Astrocyte of the spinal cord (primary cell): ENCODE results near the gene KLHL40.

Source experiments
- DNase-seq: peaks from one replicate; pipeline ENCODE4 v3.0.0; 2011; ENCODE audit warnings: low read depth, low spot score
- H3K4me3 ChIP-seq: 2 replicates; pipeline ENCODE4 v1.5.1; 2011; ENCODE audit warnings: low read depth, mild to moderate bottlenecking, low read length, moderate library complexity
- CTCF ChIP-seq: IDR thresholded peaks from 2 replicates; pipeline ENCODE4 v1.5.1; 2012; ENCODE audit warnings: low read depth, mild to moderate bottlenecking, low read length, inconsistent platforms
- in situ Hi-C: cut with HindIII; loops from 2 replicates; pipeline ENCODE4 v1.10.0; 2017; ENCODE audit warnings: low sequenced_read_pairs

The KLHL40 gene

GRCh38 chr3:42694366-42694765, 9.0 kb downstream of the KLHL40 start:
- DNase-seq, result no peak
- H3K4me3 ChIP-seq, result no peak overlapping the region
- in situ Hi-C loops, result no loop called here
- no peak for TF ChIP-seq CTCF

DNA sequence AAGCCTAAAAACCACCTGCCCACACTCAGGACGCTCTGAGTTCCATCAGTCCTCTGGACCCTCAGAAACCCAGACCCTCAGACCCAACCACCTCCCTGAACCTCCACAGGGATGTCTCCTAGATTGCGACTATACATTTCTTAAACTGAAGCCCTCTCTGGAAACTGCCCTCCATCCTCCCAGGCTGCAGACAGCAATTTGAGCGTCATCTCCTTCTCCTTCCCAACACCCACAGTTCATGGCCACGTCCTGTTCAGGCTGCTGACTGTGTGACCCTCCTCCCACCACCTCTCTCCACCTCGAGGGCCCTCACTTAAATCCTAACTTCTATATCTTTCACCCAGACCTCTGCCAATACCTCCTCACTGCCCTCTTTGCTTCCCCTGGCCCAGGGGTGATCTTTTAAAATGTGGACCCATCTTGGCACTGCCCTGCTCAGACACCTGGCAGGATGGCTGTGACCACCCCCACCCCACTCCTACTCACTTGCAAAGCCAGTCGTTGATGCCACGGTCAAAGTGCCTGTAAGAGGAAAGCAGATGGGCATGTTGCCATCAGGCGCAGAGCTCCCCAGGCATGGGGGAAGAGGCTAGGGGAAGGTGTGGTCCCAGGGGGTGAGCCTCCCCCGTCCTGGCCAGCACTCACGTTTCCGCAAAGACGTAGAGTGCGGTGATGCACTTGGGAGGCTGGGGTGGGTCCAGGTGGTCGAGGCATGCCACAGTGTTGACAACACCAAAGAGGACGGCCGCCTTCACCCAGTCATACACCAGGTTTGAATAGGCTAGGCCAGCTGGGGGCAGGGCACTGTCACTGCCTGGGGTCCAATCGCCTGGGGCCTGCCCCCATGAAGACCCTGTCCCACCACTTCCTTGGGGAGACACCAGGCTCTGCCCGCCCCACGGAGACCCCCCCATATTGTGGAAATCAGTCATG, 11.3 kb downstream of the KLHL40 start:
- TF ChIP-seq CTCF, result no peak
- in situ Hi-C loops, result no loop called here

DNA sequence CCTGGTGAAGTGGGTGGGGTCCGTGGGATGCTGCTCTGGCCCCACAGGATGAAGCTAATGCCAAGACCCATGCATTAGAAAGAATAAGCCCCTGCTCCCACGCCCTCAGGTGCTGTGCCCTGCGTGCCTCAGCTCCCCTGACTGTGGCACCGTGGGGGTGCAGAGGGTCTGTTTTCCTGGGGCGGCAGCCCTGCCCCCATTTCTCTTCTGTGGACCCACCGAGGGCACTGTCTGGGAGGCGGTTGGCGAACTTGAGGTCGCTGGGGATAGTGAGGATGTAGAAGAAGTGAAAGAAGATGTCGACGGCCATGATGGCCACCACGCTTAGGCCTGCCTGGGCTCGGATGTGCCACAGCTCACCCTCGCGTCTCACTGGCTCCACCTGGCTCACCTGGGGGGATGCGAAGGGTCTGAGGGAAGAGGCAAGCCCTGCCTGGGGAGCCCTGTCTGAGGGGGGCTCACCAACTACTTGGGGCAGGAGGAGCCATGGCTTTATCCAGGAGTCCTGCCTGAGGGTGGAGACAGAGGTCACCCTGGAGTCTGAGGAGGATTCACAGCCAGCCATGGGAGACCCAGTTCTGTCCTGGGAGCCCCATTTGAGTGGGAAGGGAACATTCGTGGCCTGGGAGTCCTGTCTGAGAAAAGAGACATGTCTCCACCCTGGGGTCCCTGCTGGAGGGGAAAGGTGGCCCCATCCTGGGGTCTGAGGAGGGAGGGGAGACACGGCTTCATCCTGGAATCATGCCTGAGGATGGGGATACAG, 12.1 kb downstream of the KLHL40 start:
- in situ Hi-C loops, result no loop called here
- DNase-seq, result no peak
- TF ChIP-seq CTCF, result no peak
- no peak overlapping the region for H3K4me3 ChIP-seq

More for the DNA sequence above, 11.3 kb downstream of the KLHL40 start:
- DNase-seq, result no peak
- no peak overlapping the region for H3K4me3 ChIP-seq

GRCh38 chr3:42698216-42698910, 13.0 kb downstream of the KLHL40 start:
- no peak for TF ChIP-seq CTCF
- H3K4me3 ChIP-seq, result no peak overlapping the region
- in situ Hi-C loops, result no loop called here
- no peak for DNase-seq

DNA sequence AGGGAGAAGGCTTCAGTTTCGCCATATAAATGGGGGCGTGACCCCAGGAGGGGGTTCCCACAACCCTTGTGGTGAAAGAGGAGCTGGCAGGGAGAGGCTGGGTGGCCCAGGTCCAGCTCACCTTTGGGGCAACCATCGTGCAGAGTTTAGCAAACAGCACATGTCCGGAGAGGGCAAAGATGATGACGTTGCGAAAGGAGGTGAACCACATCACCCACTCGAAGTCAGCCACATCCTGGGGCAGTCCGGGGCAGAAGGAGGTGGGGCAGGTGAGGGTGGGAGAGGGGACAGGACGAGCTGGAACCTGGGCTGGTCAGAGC, 13.5 kb downstream of the KLHL40 start:
- H3K4me3 ChIP-seq, result no peak overlapping the region
- TF ChIP-seq CTCF, result no peak
- in situ Hi-C loops, result no loop called here
- no peak for DNase-seq

DNA sequence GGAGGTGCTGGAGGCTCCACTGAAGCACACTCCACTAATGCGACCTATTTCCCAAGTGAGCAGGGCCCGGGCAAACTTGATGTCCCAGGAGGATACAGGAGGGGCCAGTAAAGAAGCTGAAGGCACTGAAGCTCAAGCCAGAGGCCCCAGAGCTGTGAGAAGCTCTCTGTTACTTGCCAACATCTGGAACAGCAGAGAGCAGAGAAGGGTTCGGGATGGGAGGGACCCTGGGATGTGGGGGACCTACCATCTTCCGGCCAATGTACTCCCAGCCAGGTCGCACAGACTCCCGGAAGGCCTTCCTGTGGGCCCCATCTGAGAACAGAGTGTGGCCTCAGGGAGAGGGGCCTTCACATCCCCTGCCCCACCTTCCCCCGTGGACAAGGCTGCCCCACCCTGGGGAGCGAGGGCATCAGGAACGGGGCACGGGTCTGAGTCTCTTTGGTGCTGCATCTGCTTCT, 14.2 kb downstream of the KLHL40 start:
- H3K4me3 ChIP-seq, result no peak overlapping the region
- no peak for DNase-seq
- no peak for TF ChIP-seq CTCF
- in situ Hi-C loops, result no loop called here
